Right cardiac atrium (tissue), 5 donors: ENCODE measurements around the gene FURIN. TPM values are rescaled to one million over a fixed set of nuclear protein-coding genes. Genes with fewer than 3 reads are reported as not detected.
A peak's percentile ranks its signal among the peaks of the same experiment; 100 is the strongest.
"Not testable (repeated sequence)": the region's sequence is repeated elsewhere in the genome, so short reads cannot be mapped to it uniquely, and the experiment has no call there.

Experiments
- ATAC-seq, 2 donors: fragments of 200-7000 bp; cut with Tn5 transposase; one replicate each; pipeline versions ENCODE4 v1.8.0 to v1.9.1; 2020; ENCODE audit warnings: moderate library complexity in 2 of 2, mild to moderate bottlenecking in 1 of 2
- DNase-seq, 3 donors: peaks; one replicate each; pipeline ENCODE4 v3.0.0-alpha.2; 2020
- H3K27ac ChIP-seq: one replicate; pipeline ENCODE4 v1.5.1; 2013; ENCODE audit warnings: mild to moderate bottlenecking, low read length, control low read depth, moderate library complexity
- H3K27me3 ChIP-seq: one replicate; pipeline ENCODE4 v1.6.1; 2013; ENCODE audit not compliant: control insufficient read depth, insufficient read depth
- H3K4me1 ChIP-seq: one replicate; pipeline ENCODE4 v1.6.1; 2013; ENCODE audit warnings: low read length; ENCODE audit not compliant: control insufficient read depth, insufficient read depth
- H3K4me3 ChIP-seq: one replicate; pipeline ENCODE4 v1.5.1; 2013; ENCODE audit warnings: low read length, control low read depth
- H3K9me3 ChIP-seq: one replicate; pipeline ENCODE4 v1.6.1; 2013; ENCODE audit warnings: low read length; ENCODE audit not compliant: control insufficient read depth
- WGBS: extraction: QIAGEN DNeasy Blood & Tissue Kit; methylation state at CpG from one replicate; pipeline ENCODE4 v1.1.7; 2013; 5-methylcytosine and 5-hydroxymethylcytosine counted together
- intact Hi-C, 4 donors: fragments of 100-400 bp; cut with DNase I; formaldehyde crosslinking; loops; one replicate each; pipeline versions ENCODE4 v1.11.0 to v1.14.0; 2022 to 2023
- polyA plus RNA-seq: library from polyadenylated mRNA; stranded (reverse); fragments of 200-250 nt; gene quantifications from one replicate; pipeline ENCODE4 v1.2.3, GENCODE V29; 2013
- total RNA-seq, 4 donors: library from RNA; stranded (reverse); fragmentation: NEBNext Ultra II Directional; extraction: Animal tissue kit (Norgen Biotek cat#: 25700); gene quantifications; one replicate each; pipeline ENCODE4 v1.2.1, GENCODE V29; 2021
- donor health status: healthy with polysubstance abuse.
- donor health status: DM: no; HTN: yes; CAD: no.
- donor health status: DM: no; HTN: no; CAD: no.
- donor health status: DM: no; HTN: yes; CAD: no; lungs with severe emphysema.
- donor health status: DM: yes; HTN: yes; CAD: no.

The FURIN gene
- total and polyA plus RNA-seq, 5 donors = 57.4 to 69.0 (median 60.1) TPM

GRCh38 chr15:90892498-90893174 is 24.2 kb downstream of the FURIN start:
- H3K4me3 ChIP-seq = no peak overlapping the region
- ATAC-seq = no peak
- no peak overlapping the region for H3K27ac ChIP-seq
- H3K9me3 ChIP-seq = no peaks in the 10 kb centered on the region
- H3K27me3 ChIP-seq = no peaks in the 10 kb centered on the region
- intact Hi-C loops = no loop called here
- WGBS = 93% methylated on average over 29 of the region's 29 CpGs
- peak in 2 of 3 donors; percentile 31 to 33 for DNase-seq
- H3K4me1 ChIP-seq = no peaks in the 10 kb centered on the region

- WGBS = 92% methylated on average over 33 of the region's 33 CpGs
- Histone ChIP-seq H3K27me3 (no peaks in the 10 kb centered on the region), H3K9me3 (no peaks in the 10 kb centered on the region), H3K4me1 (no peaks in the 10 kb centered on the region), H3K4me3 (no peak overlapping the region), H3K27ac (no peak overlapping the region)
- DNase-seq = peak in 2 of 3 donors; percentile 32 to 47
- no peak for ATAC-seq
- intact Hi-C loops = no loop called here
Observed at GRCh38 chr15:90893175-90894090, 25.0 kb downstream of the FURIN start.

GRCh38 chr15:90895571-90896117 is 27.3 kb downstream of the FURIN start:
- Histone ChIP-seq H3K4me1 (no peaks in the 10 kb centered on the region), H3K27ac (no peak overlapping the region), H3K27me3 (no peaks in the 10 kb centered on the region), H3K9me3 (no peaks in the 10 kb centered on the region), H3K4me3 (no peak overlapping the region)
- 41% methylated on average over 10 of the region's 10 CpGs for WGBS
- ATAC-seq (no peak), DNase-seq (peak in 1 of 3 donors; percentile 54)
- intact Hi-C loops = no loop called here

- DNase-seq = peak in 2 of 3 donors; percentile 26 to 31
- H3K4me1 ChIP-seq, H3K27me3 ChIP-seq, ATAC-seq, H3K9me3 ChIP-seq, intact Hi-C loops, H3K4me3 ChIP-seq, H3K27ac ChIP-seq: not testable (repeated sequence)
- WGBS = 92% methylated on average over 14 of the region's 14 CpGs
Observed at GRCh38 chr15:90897131-90897655, 28.8 kb downstream of the FURIN start.

- Histone ChIP-seq H3K27me3 (no peaks in the 10 kb centered on the region), H3K9me3 (no peaks in the 10 kb centered on the region), H3K4me1 (peaks cover 4% of the 10 kb centered on the region), H3K4me3 (peak overlapping the region; percentile 83), H3K27ac (peak overlapping the region; percentile 69)
- ATAC-seq (no peak), DNase-seq (peak in 2 of 3 donors; percentile 27 to 32)
- intact Hi-C loops = loop anchor here in 2 of 4 donors (2.0 to 5.0 kb wide), 2 partner anchors 29 to 36 kb away; partner anchors contain the start of gene UNC45A (in 1 of the 2)
- WGBS = 45% methylated on average over 14 of the region's 14 CpGs
Observed at GRCh38 chr15:90901175-90902039, 33.0 kb downstream of the FURIN start.

- Histone ChIP-seq H3K27ac (peak overlapping the region; percentile 88), H3K4me1 (peaks cover 10% of the 10 kb centered on the region), H3K9me3 (no peaks in the 10 kb centered on the region), H3K27me3 (no peaks in the 10 kb centered on the region), H3K4me3 (peak overlapping the region; percentile 83)
- DNase-seq (peak; percentile 82 to 92 (median 92)), ATAC-seq (peak; percentile 93 to 95)
- intact Hi-C loops = loop anchor here in 2 of 4 donors (2.0 to 5.0 kb wide), 2 partner anchors 29 to 35 kb away; partner anchors contain the start of gene UNC45A (in 1 of the 2)
- WGBS = under 1% methylated on average over 71 of the region's 71 CpGs
Observed at GRCh38 chr15:90902040-90902839, 33.9 kb downstream of the FURIN start.

GRCh38 chr15:90902840-90903732 is 34.7 kb downstream of the FURIN start, which contains the start of gene MAN2A2:
MAN2A2 (plus strand) TSS chr15:90903302; CDS start chr15:90904208, 906 bp downstream.
- Histone ChIP-seq H3K27ac (peak within 1 kb of the TSS; percentile 88), H3K4me3 (peak within 1 kb of the TSS; percentile 83), H3K9me3 (no peaks in the 10 kb centered on the region), H3K27me3 (no peaks in the 10 kb centered on the region), H3K4me1 (peaks cover 13% of the 10 kb centered on the region)
- WGBS = under 1% methylated on average over 81 of the region's 81 CpGs
- peak; percentile 70 to 88 (median 87) for DNase-seq
- intact Hi-C loops = loop anchor here in 2 of 4 donors (2.0 to 5.0 kb wide), 2 partner anchors 28 to 34 kb away; partner anchors contain the start of gene UNC45A (in 1 of the 2)
- ATAC-seq = peak; percentile 34 to 48

- Histone ChIP-seq H3K4me1 (peaks cover 13% of the 10 kb centered on the region), H3K9me3 (no peaks in the 10 kb centered on the region), H3K27ac (peak overlapping the region; percentile 88), H3K27me3 (no peaks in the 10 kb centered on the region), H3K4me3 (peak overlapping the region; percentile 83)
- intact Hi-C loops = loop anchor here in 2 of 4 donors (2.0 to 5.0 kb wide), 2 partner anchors 27 to 33 kb away; partner anchors contain the start of gene UNC45A (in 1 of the 2)
- 67% methylated on average over 18 of the region's 18 CpGs for WGBS
- ATAC-seq (peak in 1 of 2 donors; percentile 2), DNase-seq (peak in 2 of 3 donors; percentile 47 to 55)
Observed at GRCh38 chr15:90903733-90904536, 35.5 kb downstream of the FURIN start.
